Activated CD8-positive, alpha-beta memory T cell treated with anti-CD3 and anti-CD28 coated beads, Interleukin-2, amount 50 U/mL, for 24 hours (primary cell): ENCODE data around the gene DAZL.
A peak's percentile ranks its signal among the peaks of the same experiment; 100 is the strongest.

ENCODE experiments used
- DNase-seq: peaks from one replicate; pipeline ENCODE4 v3.0.0-alpha.2; 2020; ENCODE audit errors: extremely low read depth

The DAZL gene

GRCh38 chr3:16596352-16597032, 8.7 kb downstream of the DAZL start:
- DNase-seq, result peak; percentile 12

- DNase-seq, result no peak
These were observed 9.4 kb downstream of the DAZL start for GRCh38 chr3:16595778-16596177.

- no peak for DNase-seq
These were observed 15.2 kb downstream of the DAZL start for GRCh38 chr3:16589867-16590624.

GRCh38 chr3:16589120-16589519, 16.1 kb downstream of the DAZL start:
- no peak for DNase-seq

GRCh38 chr3:16587681-16588060, 17.6 kb downstream of the DAZL start:
- no peak for DNase-seq

- DNase-seq, result no peak
These were observed 18.1 kb downstream of the DAZL start for GRCh38 chr3:16587047-16587680.

- no peak for DNase-seq
These were observed 20.3 kb downstream of the DAZL start for GRCh38 chr3:16584880-16585279.

- no peak for DNase-seq
These were observed 21.7 kb downstream of the DAZL start for GRCh38 chr3:16583551-16583950.

GRCh38 chr3:16570113-16570512, 35.1 kb downstream of the DAZL start:
- DNase-seq, result no peak

GRCh38 chr3:16568532-16568931, 36.7 kb downstream of the DAZL start:
- no peak for DNase-seq

GRCh38 chr3:16568115-16568514, 37.1 kb downstream of the DAZL start:
- DNase-seq, result no peak

- DNase-seq, result no peak
These were observed 45.4 kb downstream of the DAZL start for GRCh38 chr3:16559653-16560365.

GRCh38 chr3:16554126-16554525, 51.1 kb downstream of the DAZL start:
- no peak for DNase-seq

GRCh38 chr3:16552757-16553156, 52.5 kb downstream of the DAZL start:
- no peak for DNase-seq

- DNase-seq, result no peak
These were observed 53.8 kb downstream of the DAZL start for GRCh38 chr3:16551342-16551976.

GRCh38 chr3:16550676-16551341, 54.4 kb downstream of the DAZL start:
- DNase-seq, result peak; percentile 32

- DNase-seq, result no peak
These were observed 54.9 kb downstream of the DAZL start for GRCh38 chr3:16550305-16550675.

- no peak for DNase-seq
These were observed 56.5 kb downstream of the DAZL start for GRCh38 chr3:16548721-16549120.

GRCh38 chr3:16547561-16548357, 57.5 kb downstream of the DAZL start:
- DNase-seq, result no peak

GRCh38 chr3:16546186-16547010, 58.8 kb downstream of the DAZL start:
- DNase-seq, result no peak
